Panc1 (cell line): ENCODE measurements around the gene TMEM164. TPM values are rescaled to one million over a fixed set of nuclear protein-coding genes. Genes with fewer than 3 reads are reported as not detected.

Experiments used
- ATAC-seq: fragments of 200-7000 bp; cut with Tn5 transposase; 2 replicates; pipeline ENCODE4 v1.9.1; 2020; ENCODE audit warnings: mild to moderate bottlenecking, moderate library complexity
- BruUV-seq: library from RNA; stranded (reverse); fragments of 400-500 nt; replicated peaks from 2 replicates; lab custom pipeline; 2021; lab: Mats Ljungman, UMichigan
- CTCF ChIA-PET: fragments of 300-600 bp; sonication (Branson Sonifier 250); formaldehyde crosslinking; loops from one replicate; lab custom pipeline; 2022; ENCODE audit warnings: antibody characterized with exemption; lab: Charles Lee
- POLR2A ChIA-PET: fragments of 300-600 bp; sonication (Branson Sonifier 250); formaldehyde crosslinking; loops from one replicate; lab custom pipeline; 2022; ENCODE audit warnings: antibody characterized with exemption; lab: Charles Lee
- DNase-seq: peaks from one replicate; pipeline ENCODE4 v3.0.0-alpha.2; 2010; ENCODE audit warnings: low read depth, low spot score
- H3K27ac ChIP-seq: 2 replicates; pipeline ENCODE4 v1.5.1; 2011; ENCODE audit warnings: mild to moderate bottlenecking, low read length, inconsistent platforms
- H3K27me3 ChIP-seq: fragments of 200-500 bp; sonication (Bioruptor generic); 2 replicates; pipeline ENCODE4 v1.6.0; 2014; ENCODE audit warnings: low read length, inconsistent platforms; ENCODE audit not compliant: control insufficient read depth, insufficient read depth
- H3K36me3 ChIP-seq: fragments of 200-500 bp; sonication (Bioruptor generic); 2 replicates; pipeline ENCODE4 v1.5.1; 2014; ENCODE audit warnings: inconsistent platforms, mild to moderate bottlenecking, low read length, moderate library complexity; ENCODE audit not compliant: control insufficient read depth, insufficient read depth
- H3K4me1 ChIP-seq: 2 replicates; pipeline ENCODE4 v1.5.1; 2011; ENCODE audit warnings: inconsistent platforms, mild to moderate bottlenecking, low read length, moderate library complexity; ENCODE audit not compliant: control insufficient read depth, insufficient read depth
- H3K4me3 ChIP-seq, 2 experiments: 2 replicates each; pipeline ENCODE4 v1.5.1; 2011 to 2012; ENCODE audit warnings: low read depth in 2 of 2, low read length in 2 of 2, mild to moderate bottlenecking in 2 of 2, inconsistent platforms in 1 of 2, moderate library complexity in 1 of 2
- H3K9me3 ChIP-seq: fragments of 200-500 bp; sonication (Bioruptor generic); 2 replicates; pipeline ENCODE4 v1.5.1; 2014; ENCODE audit warnings: low read depth, mild to moderate bottlenecking, inconsistent platforms, low read length, moderate library complexity; ENCODE audit not compliant: control insufficient read depth, insufficient read depth
- CTCF ChIP-seq: fragments of 450-650 bp; IDR thresholded peaks from 2 replicates; pipeline ENCODE4 v1.5.1; 2017; ENCODE audit warnings: mild to moderate bottlenecking
- POLR2AphosphoS5 ChIP-seq: IDR thresholded peaks from 2 replicates; pipeline ENCODE4 v1.6.1; 2012; ENCODE audit warnings: mild to moderate bottlenecking, low read depth, low read length, moderate library complexity
- REST ChIP-seq, 2 experiments: IDR thresholded peaks; 2 replicates each; pipeline ENCODE4 v1.6.1; 2011 to 2012; ENCODE audit warnings: low read depth in 2 of 2, control low read depth in 1 of 2, low read length in 1 of 2, mild to moderate bottlenecking in 1 of 2, moderate library complexity in 1 of 2; ENCODE audit not compliant: insufficient read depth in 1 of 2
- SIN3A ChIP-seq: IDR thresholded peaks from 2 replicates; pipeline ENCODE4 v1.6.1; 2012; ENCODE audit warnings: low read depth, mild to moderate bottlenecking, low read length, moderate library complexity, borderline replicate concordance; ENCODE audit not compliant: insufficient read depth
- TCF7L2 ChIP-seq: IDR thresholded peaks from 2 replicates; pipeline ENCODE4 v1.6.1; 2011; ENCODE audit warnings: mild to moderate bottlenecking, low read depth, low read length, inconsistent platforms
- in situ Hi-C: cut with HindIII; loops from 2 replicates; pipeline ENCODE4 v1.10.0; 2016; ENCODE audit warnings: low sequenced_read_pairs, low pct_unique_long_range_greater_than_20kb
- intact Hi-C: fragments of 100-400 bp; cut with micrococcal nuclease; formaldehyde crosslinking; loops from one replicate; pipeline ENCODE4 v1.10.0; 2022; ENCODE audit not compliant: unreplicated experiment
- total RNA-seq: library from RNA; stranded (reverse); gene quantifications from one replicate; pipeline ENCODE4 v1.2.1, GENCODE V29; 2021; ENCODE audit not compliant: unreplicated experiment

Gene TMEM164
- total RNA-seq, 1 experiment from 2014 or later = 32.8 TPM

GRCh38 chrX:110087485-110088356, 84.8 kb downstream of the TMEM164 start:
- DNase-seq (peak; percentile 74), ATAC-seq (peak; percentile 89)
- Histone ChIP-seq H3K36me3 (no peaks in the 10 kb centered on the region), H3K9me3 (no peaks in the 10 kb centered on the region), H3K27me3 (no peaks in the 10 kb centered on the region), H3K4me1 (peaks cover 4% of the 10 kb centered on the region), H3K4me3 (no peak overlapping the region), H3K27ac (no peak overlapping the region)
- ChIA-PET CTCF (no interaction called here), POLR2A (no interaction called here)
- no TSS peak for BruUV-seq
- in situ Hi-C loops = no loop called here
- intact Hi-C loops = no loop called here
- TF ChIP-seq SIN3A (no peak), TCF7L2 (no peak), CTCF (no peak), REST (IDR thresholded peaks at IDR 0.05; ENCODE audit: insufficient read depth in 1 of 2, low read depth in 2 of 2, low read length in 1 of 2) (no peak), POLR2AphosphoS5 (no peak)

- Histone ChIP-seq H3K9me3 (no peaks in the 10 kb centered on the region), H3K27me3 (no peaks in the 10 kb centered on the region), H3K4me3 (no peak overlapping the region), H3K4me1 (peaks cover 4% of the 10 kb centered on the region), H3K27ac (no peak overlapping the region), H3K36me3 (no peaks in the 10 kb centered on the region)
- in situ Hi-C loops (no loop called here), intact Hi-C loops (no loop called here)
- ChIA-PET POLR2A (no interaction called here), CTCF (no interaction called here)
- no TSS peak for BruUV-seq
- no peak for ATAC-seq
- no peak for DNase-seq
- TF ChIP-seq SIN3A (no peak), TCF7L2 (no peak), POLR2AphosphoS5 (no peak), CTCF (no peak), REST (IDR thresholded peaks at IDR 0.05; ENCODE audit: insufficient read depth in 1 of 2, low read depth in 2 of 2, low read length in 1 of 2) (no peak)
Observed at GRCh38 chrX:110089656-110090403, 86.9 kb downstream of the TMEM164 start.
